Endodermal cell (in vitro differentiated cells): ENCODE results near the gene UBE2H. TPM values are rescaled to one million over a fixed set of nuclear protein-coding genes. Genes with fewer than 3 reads are reported as not detected.

ENCODE experiments used
- DNase-seq: peaks from one replicate; pipeline ENCODE4 v3.0.0-alpha.2; 2017
- H3K27ac ChIP-seq: 2 replicates; pipeline ENCODE4 v1.5.1; 2013; ENCODE audit warnings: mild to moderate bottlenecking, low read depth, low read length, moderate library complexity
- H3K27me3 ChIP-seq: 2 replicates; pipeline ENCODE4 v1.6.1; 2013; ENCODE audit warnings: mild to moderate bottlenecking, low read length, moderate library complexity; ENCODE audit not compliant: insufficient read depth, control insufficient read depth, poor library complexity, severe bottlenecking
- H3K36me3 ChIP-seq: 2 replicates; pipeline ENCODE4 v1.7.0; 2013; ENCODE audit warnings: mild to moderate bottlenecking, low read length, moderate library complexity; ENCODE audit not compliant: control insufficient read depth, insufficient read depth
- H3K4me1 ChIP-seq: one replicate; pipeline ENCODE4 v1.7.0; 2013; ENCODE audit warnings: low read length; ENCODE audit not compliant: control insufficient read depth, insufficient read depth
- H3K4me3 ChIP-seq: 2 replicates; pipeline ENCODE4 v1.5.1; 2013; ENCODE audit warnings: mild to moderate bottlenecking, low read length, moderate library complexity
- H3K9ac ChIP-seq: 2 replicates; pipeline ENCODE4 v1.6.1; 2013; ENCODE audit warnings: mild to moderate bottlenecking, low read length, moderate library complexity; ENCODE audit not compliant: poor library complexity, severe bottlenecking; ENCODE audit errors: extremely low read depth
- H3K9me3 ChIP-seq: 2 replicates; pipeline ENCODE4 v1.6.1; 2013; ENCODE audit warnings: mild to moderate bottlenecking, low read length, moderate library complexity; ENCODE audit not compliant: control insufficient read depth
- H3K27ac Mint-ChIP-seq: 2 replicates; pipeline ENCODE4 v1.8.0; 2020; ENCODE audit warnings: mixed read lengths
- H3K27me3 Mint-ChIP-seq: 2 replicates; pipeline ENCODE4 v1.8.0; 2021; ENCODE audit warnings: mild to moderate bottlenecking, mixed read lengths; ENCODE audit not compliant: insufficient read depth
- H3K36me3 Mint-ChIP-seq: 2 replicates; pipeline ENCODE4 v1.8.0; 2020; ENCODE audit warnings: low read depth, mixed read lengths
- H3K4me1 Mint-ChIP-seq: 2 replicates; pipeline ENCODE4 v1.8.0; 2020; ENCODE audit warnings: mixed read lengths
- H3K4me3 Mint-ChIP-seq: 2 replicates; pipeline ENCODE4 v1.8.0; 2020; ENCODE audit warnings: mild to moderate bottlenecking, moderate library complexity, mixed read lengths
- H3K9me3 Mint-ChIP-seq: 2 replicates; pipeline ENCODE4 v1.8.0; 2020; ENCODE audit warnings: mild to moderate bottlenecking, mixed read lengths
- CTCF ChIP-seq: fragments of 200-600 bp; sonication (generic); conservative IDR thresholded peaks from 2 replicates; pipeline ENCODE4 v1.5.0; 2021; ENCODE audit warnings: antibody characterized with exemption, mild to moderate bottlenecking
- WGBS, 2 experiments: methylation state at CpG; one replicate each; pipeline versions ENCODE4 v1.1.5 to v1.1.7; 2013; ENCODE audit warnings: missing lambda C conversion rate in 2 of 2, mixed read lengths in 1 of 2; ENCODE audit not compliant: insufficient coverage in 1 of 2, insufficient read length in 1 of 2; 5-methylcytosine and 5-hydroxymethylcytosine counted together
- total RNA-seq, 2 donors: library from RNA; stranded (reverse); fragmentation: NEBNext Ultra II Directional in 1 of 2; extraction: Animal tissue kit (Norgen Biotek cat#: 25700) in 1 of 2; gene quantifications; 2 replicates in 1 of 2; 3 replicates in 1 of 2; pipeline ENCODE4 v1.2.1, GENCODE V29; 2021

UBE2H gene
- total RNA-seq, 2 donors from 2014 or later = 74.5 to 74.7 TPM

GRCh38 chr7:129886818-129887186, 66.0 kb downstream of the UBE2H start:
- H3K27me3 ChIP-seq = no peaks in the 10 kb centered on the region
- H3K9me3 ChIP-seq = no peaks in the 10 kb centered on the region
- no peaks in the 10 kb centered on the region for H3K9me3 Mint-ChIP-seq
- WGBS, 2 experiments = 96% methylated on average over 3 of the region's 3 CpGs; no CpG with 5 or more reads in 1 of the 2 experiments
- peaks cover 10% of the 10 kb centered on the region for H3K36me3 ChIP-seq
- no peaks in the 10 kb centered on the region for H3K27me3 Mint-ChIP-seq
- H3K4me1 ChIP-seq = no peaks in the 10 kb centered on the region
- no peak for DNase-seq
- no peak overlapping the region for H3K27ac ChIP-seq
- no peak overlapping the region for H3K9ac ChIP-seq
- peaks cover 6% of the 10 kb centered on the region for H3K4me1 Mint-ChIP-seq
- TF ChIP-seq CTCF = no peak
- H3K27ac Mint-ChIP-seq = no peak overlapping the region
- H3K36me3 Mint-ChIP-seq = peaks cover 19% of the 10 kb centered on the region
- H3K4me3 ChIP-seq = no peak overlapping the region
- H3K4me3 Mint-ChIP-seq = no peak overlapping the region

GRCh38 chr7:129886167-129886817, 66.5 kb downstream of the UBE2H start:
- Histone ChIP-seq H3K9me3 (no peaks in the 10 kb centered on the region), H3K27me3 (no peaks in the 10 kb centered on the region), H3K36me3 (peaks cover 10% of the 10 kb centered on the region), H3K9ac (no peak overlapping the region), H3K27ac (no peak overlapping the region), H3K4me3 (no peak overlapping the region), H3K4me1 (no peaks in the 10 kb centered on the region)
- Mint-ChIP-seq H3K27me3 (no peaks in the 10 kb centered on the region), H3K27ac (no peak overlapping the region), H3K4me1 (peaks cover 8% of the 10 kb centered on the region), H3K4me3 (no peak overlapping the region), H3K9me3 (no peaks in the 10 kb centered on the region), H3K36me3 (peaks cover 20% of the 10 kb centered on the region)
- DNase-seq = no peak
- WGBS, 2 experiments = 91% methylated on average over 3 of the region's 3 CpGs; no CpG with 5 or more reads in 1 of the 2 experiments
- no peak for TF ChIP-seq CTCF

- Mint-ChIP-seq H3K27me3 (no peaks in the 10 kb centered on the region), H3K4me3 (no peak overlapping the region), H3K27ac (no peak overlapping the region), H3K4me1 (peaks cover 15% of the 10 kb centered on the region), H3K36me3 (peaks cover 24% of the 10 kb centered on the region), H3K9me3 (no peaks in the 10 kb centered on the region)
- H3K4me1 ChIP-seq = no peaks in the 10 kb centered on the region
- no peak overlapping the region for H3K4me3 ChIP-seq
- no peak overlapping the region for H3K9ac ChIP-seq
- no peak overlapping the region for H3K27ac ChIP-seq
- no peaks in the 10 kb centered on the region for H3K27me3 ChIP-seq
- no peak for DNase-seq
- 93 to 100% methylated on average over 1 to 5 of the region's 5 CpGs for WGBS, 2 experiments
- no peaks in the 10 kb centered on the region for H3K9me3 ChIP-seq
- no peak for TF ChIP-seq CTCF
- H3K36me3 ChIP-seq = peaks cover 20% of the 10 kb centered on the region
These were observed 68.3 kb downstream of the UBE2H start for GRCh38 chr7:129884495-129884894.
